ENCODE measurements around the gene ZNF836.
A peak's percentile ranks its signal among the peaks of the same experiment; 100 is the strongest.

Gene ZNF836

DNA sequence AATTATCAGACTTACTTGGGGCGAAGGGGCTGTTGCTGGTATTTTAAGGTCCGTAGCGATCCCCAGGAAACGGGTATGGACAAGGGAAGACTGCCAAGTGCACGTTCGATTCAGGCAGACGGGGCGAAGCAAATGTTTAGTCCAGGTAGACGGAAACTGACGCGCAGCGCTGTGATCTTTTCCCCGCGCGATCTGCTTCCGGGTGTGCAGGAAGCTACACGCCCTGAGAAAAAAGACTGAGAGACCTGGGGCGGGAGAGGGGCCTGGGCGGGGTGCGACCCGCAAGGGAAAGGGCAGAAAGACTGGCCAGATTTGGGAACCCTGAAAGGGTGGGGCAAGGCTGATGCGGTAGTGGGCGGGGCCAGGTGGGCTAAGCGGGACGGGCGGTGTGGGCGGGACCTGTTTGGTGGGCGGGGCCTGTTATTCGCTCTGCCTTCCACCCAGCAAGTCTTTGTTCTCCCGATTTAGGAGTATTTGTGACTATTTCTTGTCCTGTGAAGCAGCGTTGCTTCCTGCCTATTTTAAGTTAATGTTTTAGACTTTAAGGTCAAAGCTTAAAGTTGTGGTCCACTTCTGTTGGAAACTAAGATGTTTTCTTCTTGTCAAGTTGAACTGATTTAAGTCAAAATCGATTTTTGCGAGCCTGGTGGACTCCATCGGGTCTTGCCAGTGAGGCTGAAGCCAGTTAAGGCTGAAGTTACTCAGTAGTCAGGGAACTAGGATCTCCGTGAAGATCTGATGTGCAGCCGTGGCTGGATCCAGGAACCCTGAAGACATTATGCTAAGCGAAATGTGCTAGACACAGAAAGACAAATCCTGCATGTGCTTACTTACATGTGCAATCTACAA is at the start of gene ZNF836:
Gene ZNF836 (minus strand): TSS at position 301 of the 849 bp plus-strand sequence. CDS start 3,549 bp downstream, outside the sequence.
- TF ChIP-seq CTCF (IDR thresholded peaks at IDR 0.05; ENCODE audit: low read depth, low read length): no peak
- peak; percentile 72 to 80 for DNase-seq (ENCODE audit: low read depth in 2 of 2)
- peak within 1 kb of the TSS; percentile 87 to 92 for H3K4me3 ChIP-seq (replicated peaks in 1 of 2; ENCODE audit: low read depth in 2 of 2, low read length in 2 of 2)

GRCh38 chr19:52221031-52221430 is 49.6 kb upstream of the ZNF836 start:
- H3K4me3 ChIP-seq (replicated peaks in 1 of 2; ENCODE audit: low read depth in 2 of 2, low read length in 2 of 2): no peak overlapping the region
- no peak for TF ChIP-seq CTCF (IDR thresholded peaks at IDR 0.05; ENCODE audit: low read depth, low read length)
- no peak for DNase-seq (ENCODE audit: low read depth in 2 of 2)

- TF ChIP-seq CTCF (IDR thresholded peaks at IDR 0.05; ENCODE audit: low read depth, low read length): no peak
- H3K4me3 ChIP-seq (replicated peaks in 1 of 2; ENCODE audit: low read depth in 2 of 2, low read length in 2 of 2): no peak overlapping the region
- no peak for DNase-seq (ENCODE audit: low read depth in 2 of 2)
Measured at GRCh38 chr19:52219611-52220010, 48.2 kb upstream of the ZNF836 start.

DNA sequence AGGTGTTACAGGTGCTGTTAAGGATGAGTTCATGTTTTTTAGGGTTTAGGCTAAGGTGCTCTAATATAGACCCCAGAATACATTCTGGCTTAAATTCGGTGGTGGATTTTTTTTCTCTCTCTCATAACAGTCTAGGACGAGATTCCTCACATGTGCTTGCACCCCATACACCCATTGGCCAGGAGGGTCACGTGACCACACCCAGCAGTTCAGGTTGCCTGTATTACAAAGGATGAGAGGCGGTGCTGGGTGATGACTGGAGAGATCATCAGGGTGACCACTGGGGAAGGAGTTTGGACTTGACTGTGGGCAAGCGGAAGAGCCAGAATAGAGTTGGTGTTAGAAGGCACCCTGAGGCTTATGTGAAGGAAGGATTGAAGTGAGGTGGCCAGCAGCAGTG is 46.2 kb upstream of the ZNF836 start:
- DNase-seq (ENCODE audit: low read depth in 2 of 2): no peak
- H3K4me3 ChIP-seq (replicated peaks in 1 of 2; ENCODE audit: low read depth in 2 of 2, low read length in 2 of 2): no peak overlapping the region
- TF ChIP-seq CTCF (IDR thresholded peaks at IDR 0.05; ENCODE audit: low read depth, low read length): no peak

DNA sequence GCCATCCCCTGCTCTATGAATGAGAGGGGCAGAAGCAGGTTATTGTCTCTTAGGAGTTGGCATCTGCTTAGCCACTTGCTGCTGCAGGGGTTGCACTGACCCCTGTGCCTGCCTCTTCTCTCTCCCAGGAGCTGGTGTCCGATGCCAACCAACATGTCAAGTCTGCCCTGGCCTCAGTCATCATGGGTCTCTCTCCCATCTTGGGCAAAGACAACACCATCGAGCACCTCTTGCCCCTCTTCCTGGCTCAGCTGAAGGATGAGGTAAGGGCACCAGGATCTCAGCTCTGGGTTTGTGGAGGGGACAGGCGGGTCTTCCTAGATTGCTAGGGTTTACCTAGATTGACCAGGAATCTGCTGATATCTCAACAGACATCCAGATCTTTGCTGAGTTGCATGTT is 45.0 kb upstream of the ZNF836 start:
- no peak overlapping the region for H3K4me3 ChIP-seq (replicated peaks in 1 of 2; ENCODE audit: low read depth in 2 of 2, low read length in 2 of 2)
- TF ChIP-seq CTCF (IDR thresholded peaks at IDR 0.05; ENCODE audit: low read depth, low read length): no peak
- no peak for DNase-seq (ENCODE audit: low read depth in 2 of 2)

- no peak for DNase-seq (ENCODE audit: low read depth in 2 of 2)
- TF ChIP-seq CTCF (IDR thresholded peaks at IDR 0.05; ENCODE audit: low read depth, low read length): no peak
- H3K4me3 ChIP-seq (replicated peaks in 1 of 2; ENCODE audit: low read depth in 2 of 2, low read length in 2 of 2): no peak overlapping the region
Measured at GRCh38 chr19:52214241-52214640, 42.8 kb upstream of the ZNF836 start.
